GM19035 (cell line): ENCODE results near the gene SECISBP2.

Experiments
- ATAC-seq: cut with Tn5 transposase; IDR thresholded peaks from one replicate; pipeline ENCODE4 v1.9.1; 2021; ENCODE audit not compliant: unreplicated experiment

Gene SECISBP2

GRCh38 chr9:89398621-89399020 is 80.3 kb downstream of the SECISBP2 start:
- no peak for ATAC-seq

DNA sequence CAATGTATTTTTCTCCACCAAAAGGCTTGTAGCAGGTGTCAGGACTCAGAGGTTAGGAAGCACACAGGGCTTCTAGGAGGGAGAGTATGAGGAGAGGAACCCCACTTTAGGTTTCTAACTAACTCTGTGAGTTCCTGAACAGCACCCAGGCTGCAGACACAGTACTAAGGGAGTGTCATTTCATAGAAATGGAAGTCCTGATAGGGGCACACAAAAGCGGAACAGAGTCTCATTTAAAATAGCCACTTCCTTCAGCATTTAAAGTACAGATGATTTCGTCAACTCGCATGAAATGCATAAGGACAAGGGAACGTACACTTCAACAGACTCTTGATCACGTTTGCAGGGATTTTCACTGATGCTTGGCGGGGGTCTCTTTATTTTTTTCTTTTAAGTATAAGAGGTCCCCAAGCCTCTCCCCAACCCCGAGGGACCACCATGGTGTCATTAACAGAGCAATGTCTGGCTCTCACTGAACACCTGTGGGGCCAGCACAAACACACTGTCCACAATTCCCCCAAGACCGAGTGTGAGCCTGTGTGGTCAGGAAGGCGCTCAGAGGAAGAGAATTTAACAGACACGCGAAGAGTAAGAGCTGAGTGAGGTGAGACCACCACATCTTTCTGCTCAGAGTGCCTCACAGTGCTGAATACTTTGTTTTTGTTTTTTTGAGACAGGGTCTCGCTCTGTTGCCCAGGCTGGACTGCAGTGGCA is 82.3 kb downstream of the SECISBP2 start:
- peak; percentile 78 for ATAC-seq

- no peak for ATAC-seq
These were observed 84.6 kb downstream of the SECISBP2 start for GRCh38 chr9:89402695-89403427.

- no peak for ATAC-seq
These were observed 85.8 kb downstream of the SECISBP2 start for GRCh38 chr9:89404074-89404473.

- ATAC-seq = peak; percentile 51
These were observed 87.5 kb downstream of the SECISBP2 start for GRCh38 chr9:89405826-89406225.

DNA sequence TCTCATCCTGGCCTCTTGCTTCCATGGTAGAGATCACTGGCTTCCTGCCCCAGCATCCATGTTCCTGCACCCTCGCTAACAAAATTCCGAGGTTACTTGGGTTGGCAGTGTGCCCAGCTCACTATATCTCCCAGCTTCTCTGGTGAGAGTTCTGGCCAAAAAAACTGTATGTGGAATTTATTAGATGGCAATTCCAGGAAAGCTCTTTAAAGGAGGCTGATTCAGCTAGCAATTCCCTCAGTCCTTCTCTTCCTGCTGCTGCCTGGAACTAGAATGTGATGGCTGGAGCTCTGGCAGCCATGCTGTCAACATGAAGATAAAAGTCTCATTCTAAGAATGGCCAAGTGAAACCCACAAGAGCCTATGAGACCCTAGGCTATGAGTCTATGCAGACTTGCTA is 88.8 kb downstream of the SECISBP2 start:
- ATAC-seq = no peak

DNA sequence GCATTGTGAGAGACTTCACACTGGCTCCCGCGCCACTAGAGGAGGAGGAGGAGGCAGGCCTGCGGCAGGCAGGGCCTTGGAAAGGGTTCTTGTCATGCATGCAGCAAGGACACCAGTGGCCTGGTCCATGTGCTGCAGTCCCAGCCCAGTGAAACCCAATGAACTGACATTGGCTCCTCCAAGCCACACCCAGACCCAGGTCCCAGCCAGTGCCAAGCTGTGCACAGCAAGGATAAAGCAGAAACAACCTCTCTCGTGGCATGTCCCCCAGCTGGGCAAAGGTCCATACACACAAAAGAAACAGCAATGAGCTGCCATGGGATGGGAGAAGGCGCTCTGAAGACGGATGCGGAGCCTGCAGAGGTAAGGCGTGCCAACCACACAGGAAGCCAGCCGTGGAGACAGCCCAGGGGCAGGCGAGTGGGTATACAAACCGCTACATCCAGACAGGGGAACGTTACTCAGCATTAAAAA is 90.4 kb downstream of the SECISBP2 start:
- ATAC-seq = no peak
